SK-N-SH (cell line): ENCODE results near the gene ZNF134.

Experiments
- FOXM1 ChIP-seq: IDR thresholded peaks from 2 replicates; pipeline ENCODE4 v1.4.0; 2012; ENCODE audit warnings: low read depth, mild to moderate bottlenecking
- PBX3 ChIP-seq: IDR thresholded peaks from 2 replicates; pipeline ENCODE4; 2012
- POLR2AphosphoS5 ChIP-seq: IDR thresholded peaks from 2 replicates; pipeline ENCODE4 v1.6.1; 2012; ENCODE audit warnings: low read depth, low read length
- SMC3 ChIP-seq: IDR thresholded peaks from 2 replicates; pipeline ENCODE4 v1.6.1; 2012; ENCODE audit warnings: low read depth, low read length, improper control_type of control experiment
- TF ChIP-seq, protein P1 (sequence below): fragments of 200-600 bp; sonication (generic); IDR thresholded peaks from 2 replicates; pipeline ENCODE4 v1.6.1; 2017; ENCODE audit warnings: antibody characterized with exemption, mild to moderate bottlenecking, moderate library complexity
- TF ChIP-seq, protein P2 (sequence below): fragments of 150-350 bp; IDR thresholded peaks from 2 replicates; pipeline ENCODE4 v1.6.1; 2017; ENCODE audit warnings: antibody characterized with exemption, low read length, low read depth, borderline replicate concordance

GRCh38 chr19:57572415-57572947, 41.6 kb upstream of the ZNF134 start:
- TF ChIP-seq POLR2AphosphoS5 = no peak
- no peak for TF ChIP-seq PBX3
- TF ChIP-seq, protein P1, sequence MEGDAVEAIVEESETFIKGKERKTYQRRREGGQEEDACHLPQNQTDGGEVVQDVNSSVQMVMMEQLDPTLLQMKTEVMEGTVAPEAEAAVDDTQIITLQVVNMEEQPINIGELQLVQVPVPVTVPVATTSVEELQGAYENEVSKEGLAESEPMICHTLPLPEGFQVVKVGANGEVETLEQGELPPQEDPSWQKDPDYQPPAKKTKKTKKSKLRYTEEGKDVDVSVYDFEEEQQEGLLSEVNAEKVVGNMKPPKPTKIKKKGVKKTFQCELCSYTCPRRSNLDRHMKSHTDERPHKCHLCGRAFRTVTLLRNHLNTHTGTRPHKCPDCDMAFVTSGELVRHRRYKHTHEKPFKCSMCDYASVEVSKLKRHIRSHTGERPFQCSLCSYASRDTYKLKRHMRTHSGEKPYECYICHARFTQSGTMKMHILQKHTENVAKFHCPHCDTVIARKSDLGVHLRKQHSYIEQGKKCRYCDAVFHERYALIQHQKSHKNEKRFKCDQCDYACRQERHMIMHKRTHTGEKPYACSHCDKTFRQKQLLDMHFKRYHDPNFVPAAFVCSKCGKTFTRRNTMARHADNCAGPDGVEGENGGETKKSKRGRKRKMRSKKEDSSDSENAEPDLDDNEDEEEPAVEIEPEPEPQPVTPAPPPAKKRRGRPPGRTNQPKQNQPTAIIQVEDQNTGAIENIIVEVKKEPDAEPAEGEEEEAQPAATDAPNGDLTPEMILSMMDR = no peak
- no peak for TF ChIP-seq FOXM1
- TF ChIP-seq SMC3 = no peak
- TF ChIP-seq, protein P2, sequence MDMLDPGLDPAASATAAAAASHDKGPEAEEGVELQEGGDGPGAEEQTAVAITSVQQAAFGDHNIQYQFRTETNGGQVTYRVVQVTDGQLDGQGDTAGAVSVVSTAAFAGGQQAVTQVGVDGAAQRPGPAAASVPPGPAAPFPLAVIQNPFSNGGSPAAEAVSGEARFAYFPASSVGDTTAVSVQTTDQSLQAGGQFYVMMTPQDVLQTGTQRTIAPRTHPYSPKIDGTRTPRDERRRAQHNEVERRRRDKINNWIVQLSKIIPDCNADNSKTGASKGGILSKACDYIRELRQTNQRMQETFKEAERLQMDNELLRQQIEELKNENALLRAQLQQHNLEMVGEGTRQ = no peak
